Stimulated activated CD8-positive, alpha-beta memory T cell treated with anti-CD3 and anti-CD28 coated beads, Interleukin-4, amount 100 ng/mL, for 1 hour (primary cell): Measurements from ENCODE around the gene ZNF521.

Experiments
- DNase-seq, 2 donors: peaks; one replicate each; pipeline ENCODE4 v3.0.0-alpha.2; 2020; ENCODE audit warnings: low read depth in 2 of 2, low spot score in 1 of 2

ZNF521 gene

GRCh38 chr18:25230658-25231326 lies 121.2 kb downstream of the ZNF521 start:
- DNase-seq: no peak

GRCh38 chr18:25229920-25230319 lies 122.0 kb downstream of the ZNF521 start:
- DNase-seq: no peak

GRCh38 chr18:25229081-25229480 lies 122.9 kb downstream of the ZNF521 start:
- DNase-seq: no peak

- DNase-seq: no peak
Observed at GRCh38 chr18:25228410-25228809, 123.6 kb downstream of the ZNF521 start.

- no peak for DNase-seq
Observed at GRCh38 chr18:25225151-25225550, 126.8 kb downstream of the ZNF521 start.

- DNase-seq: no peak
Observed at GRCh38 chr18:25223899-25224886, 127.8 kb downstream of the ZNF521 start.

- DNase-seq: no peak
Observed at GRCh38 chr18:25223211-25223610, 128.8 kb downstream of the ZNF521 start.

- no peak for DNase-seq
Observed at GRCh38 chr18:25222648-25223047, 129.3 kb downstream of the ZNF521 start.

- DNase-seq: no peak
Observed at GRCh38 chr18:25210622-25211021, 141.3 kb downstream of the ZNF521 start.

- DNase-seq: no peak
Observed at GRCh38 chr18:25192065-25192464, 159.9 kb downstream of the ZNF521 start.

- DNase-seq: no peak
Observed at GRCh38 chr18:25190472-25190871, 161.5 kb downstream of the ZNF521 start.

GRCh38 chr18:25189391-25190185 lies 162.4 kb downstream of the ZNF521 start:
- DNase-seq: no peak

GRCh38 chr18:25187521-25188192 lies 164.3 kb downstream of the ZNF521 start:
- DNase-seq: no peak

GRCh38 chr18:25186871-25187270 lies 165.1 kb downstream of the ZNF521 start:
- no peak for DNase-seq

- DNase-seq: no peak
Observed at GRCh38 chr18:25181993-25182392, 170.0 kb downstream of the ZNF521 start.

GRCh38 chr18:25181581-25181980 lies 170.4 kb downstream of the ZNF521 start:
- no peak for DNase-seq

- no peak for DNase-seq
Observed at GRCh38 chr18:25180973-25181548, 170.9 kb downstream of the ZNF521 start.

GRCh38 chr18:25177631-25178030 lies 174.3 kb downstream of the ZNF521 start:
- no peak for DNase-seq

- no peak for DNase-seq
Observed at GRCh38 chr18:25176518-25177042, 175.4 kb downstream of the ZNF521 start.
